HG03378 (cell line): Measurements from ENCODE around the gene S100P.
"Not testable (repeated sequence)": the region's sequence is repeated elsewhere in the genome, so short reads cannot be mapped to it uniquely, and the experiment has no call there.

Experiments used
- ATAC-seq: cut with Tn5 transposase; IDR thresholded peaks from one replicate; pipeline ENCODE4 v1.9.1; 2021; ENCODE audit warnings: mild to moderate bottlenecking, moderate library complexity; ENCODE audit not compliant: unreplicated experiment

The S100P gene

DNA sequence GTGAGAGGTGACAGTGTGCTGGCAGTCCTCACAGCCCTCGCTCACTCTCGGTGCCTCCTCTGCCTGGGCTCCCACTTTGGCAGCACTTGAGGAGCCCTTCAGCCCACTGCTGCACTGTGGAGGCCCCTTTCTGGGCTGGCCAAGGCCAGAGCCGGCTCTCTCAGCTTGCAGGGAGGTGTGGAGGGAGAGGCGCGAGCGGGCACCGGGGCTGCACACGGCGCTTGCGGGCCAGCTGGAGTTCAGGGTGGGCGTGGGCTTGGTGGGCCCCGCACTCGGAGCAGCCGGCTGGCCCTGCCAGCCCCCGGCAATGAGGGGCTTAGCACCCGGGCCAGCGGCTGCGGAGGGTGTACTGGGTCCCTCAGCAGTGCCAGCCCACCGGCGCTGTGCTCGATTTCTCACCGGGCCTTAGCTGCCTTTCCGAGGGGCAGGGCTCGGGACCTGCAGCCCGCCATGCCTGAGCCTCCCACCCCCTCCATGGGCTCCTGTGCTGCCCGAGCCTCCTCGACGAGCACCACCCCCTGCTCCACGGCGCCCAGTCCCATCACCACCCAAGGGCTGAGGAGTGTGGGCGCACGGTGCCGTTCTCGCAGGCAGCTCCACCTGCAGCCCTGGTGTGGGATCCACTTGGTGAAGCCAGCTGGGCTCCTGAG, 21.0 kb upstream of the S100P start:
- not testable (repeated sequence) for ATAC-seq

DNA sequence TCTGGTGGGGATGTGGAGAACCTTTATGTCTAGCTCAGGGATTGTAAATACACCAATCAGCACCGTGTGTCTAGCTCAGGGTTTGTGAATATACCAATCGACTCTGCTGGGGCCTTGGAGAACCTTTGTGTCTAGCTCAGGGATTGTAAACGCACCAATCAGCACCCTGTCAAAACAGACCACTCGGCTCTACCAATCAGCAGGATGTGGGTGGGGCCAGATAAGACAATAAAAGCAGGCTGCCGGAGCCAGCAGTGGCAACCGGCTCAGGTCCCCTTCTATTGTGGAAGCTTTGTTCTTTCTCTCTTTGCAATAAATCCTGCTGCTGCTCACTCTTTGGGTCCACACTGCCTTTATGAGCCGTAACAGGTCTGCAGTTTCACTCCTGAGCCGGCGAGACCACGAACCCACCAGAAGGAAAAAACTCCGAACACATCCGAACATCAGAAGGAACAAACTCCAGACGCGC, 20.5 kb upstream of the S100P start:
- not testable (repeated sequence) for ATAC-seq

DNA sequence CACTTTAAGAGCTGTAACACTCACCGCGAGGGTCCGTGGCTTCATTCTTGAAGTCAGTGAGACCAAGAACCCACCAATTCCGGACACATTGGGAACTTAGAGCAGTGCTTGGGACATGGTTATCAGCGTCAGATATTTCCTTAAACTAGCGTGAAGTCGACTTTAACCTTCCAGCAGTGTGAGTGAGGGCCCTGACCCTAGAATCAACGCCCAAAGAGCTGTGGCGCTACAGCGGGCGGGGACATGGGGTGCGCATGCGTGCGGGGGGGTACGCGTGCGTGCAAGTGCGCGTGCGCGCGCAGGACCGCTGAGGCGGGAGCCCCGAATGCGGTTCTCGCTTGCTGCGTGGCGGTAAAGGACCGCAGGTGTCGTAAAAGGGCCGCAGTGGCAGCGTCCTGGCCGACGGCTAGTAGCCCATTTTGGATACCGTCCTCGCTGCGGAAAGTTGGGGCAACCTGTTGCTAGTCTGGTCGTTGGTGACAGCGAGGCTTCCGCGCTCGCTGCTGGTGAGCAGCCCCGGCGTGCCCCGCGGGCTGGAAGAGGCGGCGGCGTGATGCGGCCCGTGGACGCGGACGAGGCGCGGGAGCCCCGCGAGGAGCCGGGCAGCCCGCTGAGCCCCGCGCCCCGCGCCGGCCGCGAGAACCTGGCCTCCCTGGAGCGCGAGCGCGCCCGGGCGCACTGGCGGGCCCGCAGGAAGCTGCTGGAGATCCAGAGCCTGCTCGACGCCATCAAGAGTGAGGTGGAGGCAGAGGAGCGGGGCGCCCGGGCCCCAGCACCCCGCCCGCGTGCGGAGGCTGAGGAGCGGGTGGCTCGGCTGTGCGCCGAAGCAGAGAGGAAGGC, 19.8 kb upstream of the S100P start:
- peak; percentile 74 for ATAC-seq

GRCh38 chr4:6674500-6675149, 19.1 kb upstream of the S100P start:
- ATAC-seq, result peak; percentile 49

DNA sequence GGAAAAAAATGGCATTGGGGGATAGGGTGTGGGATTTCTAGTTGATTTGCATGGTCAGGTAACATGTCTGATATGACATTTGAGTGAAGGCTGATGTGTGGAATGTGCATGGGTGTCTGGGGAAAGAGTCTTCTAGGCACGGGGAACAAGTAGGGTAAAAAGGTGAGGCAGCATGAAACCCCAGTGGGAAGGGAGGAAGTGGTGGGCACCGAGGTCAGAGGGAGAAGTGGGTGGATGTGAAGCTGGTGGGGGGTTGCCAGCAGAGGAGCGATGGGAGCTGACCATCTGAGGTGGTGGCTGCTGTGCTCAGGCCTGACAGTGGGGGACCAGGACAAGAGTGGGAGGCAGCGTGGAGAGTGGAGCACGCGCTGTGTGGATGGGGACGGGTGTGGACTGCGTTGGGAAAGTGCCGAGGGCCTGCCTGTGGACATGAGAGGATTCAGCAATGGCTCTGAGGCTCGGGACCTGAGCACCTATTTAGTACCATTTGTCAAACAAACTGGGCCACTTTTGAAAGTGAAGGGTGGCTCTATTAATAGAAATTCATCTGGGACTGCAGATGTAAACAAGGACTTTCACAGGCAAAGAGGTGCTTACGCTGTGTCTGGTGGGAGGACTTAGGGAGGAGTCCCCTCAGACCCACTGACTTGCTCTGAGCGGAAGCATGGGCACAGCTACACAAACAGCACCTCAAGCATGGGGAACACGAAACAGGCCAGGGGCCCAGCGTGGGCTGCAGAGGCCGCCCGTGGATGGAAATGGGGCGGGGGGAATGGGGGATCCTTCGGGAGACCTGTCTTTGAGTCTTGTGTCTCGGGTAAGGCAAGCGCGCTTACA, 16.7 kb upstream of the S100P start:
- no peak for ATAC-seq

- ATAC-seq, result no peak
These were observed 13.2 kb upstream of the S100P start for GRCh38 chr4:6680372-6681034.

DNA sequence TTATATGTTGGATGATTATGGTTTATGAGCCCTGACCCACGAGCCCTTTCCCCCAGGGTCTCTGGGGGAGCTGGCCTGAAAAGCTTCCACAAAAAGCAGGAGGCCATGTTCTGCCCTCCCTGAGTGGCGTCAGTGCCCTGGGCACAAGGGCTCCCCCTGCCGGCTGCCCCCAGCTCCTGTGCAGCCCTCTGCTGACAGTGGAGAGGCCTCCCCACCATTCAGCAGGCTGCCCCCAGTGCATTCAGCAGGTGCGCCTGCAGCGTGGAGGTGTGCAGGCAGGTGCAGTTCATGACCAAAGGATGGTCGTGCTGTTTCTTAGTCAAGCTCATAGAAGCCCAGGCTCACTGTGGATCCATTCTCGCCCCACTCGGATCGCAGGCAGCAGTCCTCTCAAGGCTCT, 12.5 kb upstream of the S100P start:
- ATAC-seq, result no peak

DNA sequence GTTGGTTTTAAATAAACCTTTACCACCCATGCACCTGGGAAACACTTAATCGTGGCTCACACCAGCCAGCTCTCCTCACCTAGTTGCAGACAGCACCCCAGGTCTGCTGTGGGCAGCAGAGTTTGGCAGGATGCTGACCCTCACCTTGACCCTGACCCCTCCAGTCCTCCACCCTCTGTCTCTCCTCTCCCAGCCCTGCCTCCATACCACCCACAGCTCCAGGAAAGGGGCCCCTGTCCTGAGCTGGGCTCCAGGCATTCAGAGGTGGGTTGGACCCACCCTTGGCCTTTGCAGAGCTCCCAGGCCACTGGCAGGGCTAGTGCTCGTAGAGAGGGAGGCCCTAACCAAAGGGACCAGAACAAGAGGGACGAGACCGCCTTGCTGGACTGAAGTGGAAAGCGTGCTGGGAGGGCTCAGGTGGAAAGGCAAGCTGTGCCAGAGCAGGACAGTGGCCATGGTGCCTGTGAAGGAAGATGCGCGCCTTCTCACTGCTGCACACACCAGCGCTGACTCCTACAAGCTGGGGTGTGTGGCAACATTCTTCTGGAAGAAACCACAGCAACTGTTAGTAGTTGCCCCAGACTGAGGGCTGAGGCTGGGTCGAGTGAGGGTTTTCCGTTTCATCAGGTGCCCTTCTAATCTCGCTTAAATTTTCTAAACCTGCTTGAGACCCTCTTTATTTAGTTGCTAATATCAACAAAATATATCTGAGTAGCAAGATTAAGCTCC, 10.7 kb upstream of the S100P start:
- ATAC-seq, result no peak

- no peak for ATAC-seq
These were observed 9.0 kb upstream of the S100P start for GRCh38 chr4:6684656-6685055.

- no peak for ATAC-seq
These were observed 7.4 kb upstream of the S100P start for GRCh38 chr4:6686104-6686787.

- ATAC-seq, result no peak
These were observed 5.5 kb upstream of the S100P start for GRCh38 chr4:6687947-6688878.

DNA sequence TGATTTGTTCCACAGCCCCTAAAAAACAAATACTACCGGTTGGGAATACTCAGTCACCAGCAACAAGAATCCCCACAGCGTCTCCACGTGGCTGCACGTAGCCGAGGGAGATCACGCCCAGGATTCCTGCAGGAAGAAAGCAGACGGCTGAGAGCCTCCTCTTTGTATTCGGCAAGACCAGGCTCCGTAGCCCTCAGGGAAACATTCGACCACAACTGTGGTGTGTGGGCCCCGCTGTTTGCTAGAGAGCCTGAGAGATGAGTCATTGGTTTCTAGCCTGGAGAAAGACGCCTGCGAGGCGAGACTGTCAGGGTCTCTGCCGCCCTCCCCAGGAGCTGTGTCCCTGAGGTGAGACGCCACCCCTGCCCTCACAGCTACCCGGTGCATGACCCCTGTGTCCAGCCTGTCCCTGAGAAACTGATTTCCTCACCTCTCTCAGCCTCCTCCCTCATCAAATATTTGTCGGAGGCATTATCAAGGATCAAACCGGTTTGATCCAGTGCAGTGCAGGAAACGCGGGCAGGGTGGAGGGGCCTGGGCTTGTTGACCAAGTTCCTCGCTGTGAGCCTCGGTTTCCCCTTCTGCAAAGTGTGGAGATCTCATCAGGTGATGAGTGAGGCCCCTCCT, 4.7 kb upstream of the S100P start:
- peak; percentile 71 for ATAC-seq

DNA sequence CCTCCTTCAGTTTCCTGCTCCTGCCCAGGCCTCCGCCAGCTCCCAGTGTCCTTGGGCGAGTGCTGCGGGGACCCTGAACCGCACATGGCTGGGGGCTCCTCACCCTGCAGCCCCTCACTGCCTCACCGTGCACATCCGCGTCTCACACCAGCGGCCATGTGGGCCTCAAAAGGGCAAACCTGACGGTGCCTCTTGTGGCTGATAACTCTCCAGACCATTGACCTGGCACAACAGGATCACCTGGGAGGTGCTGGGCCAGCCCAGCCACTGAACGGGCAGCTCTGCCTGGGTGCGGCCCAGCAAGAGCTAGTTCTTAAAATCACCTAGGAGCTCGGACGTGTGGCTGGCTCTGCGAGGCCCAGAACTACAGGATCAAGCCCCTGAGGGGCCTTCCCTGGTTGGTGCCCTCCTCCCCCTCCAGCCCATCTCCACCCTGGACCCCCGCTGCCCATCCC, 4.1 kb upstream of the S100P start:
- ATAC-seq, result no peak

GRCh38 chr4:6692379-6692778, 1.3 kb upstream of the S100P start:
- no peak for ATAC-seq

GRCh38 chr4:6692806-6693205, 872 bp upstream of the S100P start:
- ATAC-seq, result no peak

GRCh38 chr4:6694177-6694901, 661 bp downstream of the S100P start:
- no peak for ATAC-seq
